Measurements from ENCODE around the gene KLF7.
"Not testable (repeated sequence)": the region's sequence is repeated elsewhere in the genome, so short reads cannot be mapped to it uniquely, and the experiment has no call there.

The KLF7 gene

DNA sequence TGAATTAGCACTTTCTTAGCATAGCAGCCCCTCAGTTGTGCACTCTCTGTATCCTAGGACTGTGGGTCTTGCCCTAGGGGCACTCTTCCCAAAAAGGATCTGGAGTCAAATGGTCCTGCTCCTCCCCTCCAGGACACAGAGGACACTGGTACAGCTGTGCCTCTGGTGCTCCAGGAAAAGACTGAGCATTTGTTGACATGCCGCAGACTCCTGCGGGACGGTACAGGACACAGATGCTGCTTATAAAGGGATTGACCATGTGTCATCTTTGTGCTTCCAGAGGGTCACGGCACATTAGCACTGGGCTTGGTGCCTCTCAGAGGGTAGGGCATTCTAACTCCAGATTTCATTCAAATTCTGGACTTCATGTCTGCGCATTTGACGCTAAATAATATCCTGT lies 110.5 kb downstream of the KLF7 start:
- DNase-seq (ENCODE audit: low read depth), result no peak

DNA sequence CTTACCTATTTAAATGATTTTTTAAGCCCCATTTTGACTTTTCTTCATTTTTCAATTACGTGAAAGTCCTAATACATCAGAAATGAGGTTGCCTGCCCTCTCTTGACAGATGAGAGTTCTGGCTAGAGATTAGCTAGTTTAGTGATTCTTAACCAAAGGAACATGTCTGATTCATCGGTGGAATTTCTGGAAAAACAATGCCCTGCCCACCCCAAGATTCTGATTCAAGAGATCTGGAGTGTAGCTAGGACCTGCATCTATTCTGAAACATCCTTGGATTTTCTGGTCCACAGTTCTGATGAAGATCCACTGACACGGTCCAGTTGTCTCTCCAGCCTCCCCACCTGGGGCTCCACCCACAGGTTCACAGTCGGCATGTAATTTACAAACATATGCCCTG lies 111.2 kb downstream of the KLF7 start:
- no peak for DNase-seq (ENCODE audit: low read depth)

DNA sequence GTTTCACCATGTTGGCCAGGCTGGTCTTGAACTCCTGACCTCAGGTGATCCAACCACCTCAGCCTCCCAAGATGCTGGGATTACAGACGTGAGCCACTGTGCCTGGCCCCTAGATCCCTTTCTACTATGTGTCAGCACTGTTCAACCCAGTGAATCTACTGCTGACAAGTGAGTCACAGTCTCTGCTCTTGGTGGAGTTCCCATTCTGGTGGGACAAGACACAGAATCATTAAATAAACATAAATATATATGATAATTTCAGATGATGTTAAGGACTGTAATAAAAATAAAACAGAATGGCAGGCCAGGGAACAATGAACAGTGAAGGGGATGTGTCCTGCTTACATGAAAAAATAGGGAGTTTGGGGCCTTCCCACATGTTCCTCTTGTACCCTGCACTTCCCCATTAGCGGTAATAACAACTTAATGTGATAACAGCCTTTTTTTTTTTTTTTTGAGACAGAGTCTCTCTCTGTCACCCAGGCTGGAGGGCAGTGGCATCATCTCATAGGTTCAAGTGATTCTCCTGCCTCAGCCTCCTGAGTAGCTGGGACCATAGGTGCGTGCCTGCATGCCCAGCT lies 114.3 kb downstream of the KLF7 start:
- no peak for DNase-seq (ENCODE audit: low read depth)

DNA sequence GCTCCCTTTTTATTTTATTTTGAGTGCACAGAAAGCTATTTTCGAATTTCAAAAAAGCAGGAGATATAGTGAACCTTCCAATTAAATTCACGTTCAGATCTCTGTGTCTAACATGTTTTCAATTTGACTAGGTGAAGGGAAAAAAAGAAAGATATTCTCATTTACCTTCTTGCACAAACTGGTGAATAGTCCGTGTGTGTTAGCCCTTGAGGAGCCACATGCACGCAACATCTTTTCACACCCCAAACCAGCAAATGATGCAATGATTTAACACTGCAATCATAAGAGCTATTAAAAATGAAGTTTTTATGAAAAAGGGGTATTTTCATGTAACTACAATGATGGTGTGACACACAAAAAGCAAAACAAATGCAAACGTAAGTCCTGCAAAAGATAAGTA lies 116.6 kb downstream of the KLF7 start:
- no peak for DNase-seq (ENCODE audit: low read depth)

DNA sequence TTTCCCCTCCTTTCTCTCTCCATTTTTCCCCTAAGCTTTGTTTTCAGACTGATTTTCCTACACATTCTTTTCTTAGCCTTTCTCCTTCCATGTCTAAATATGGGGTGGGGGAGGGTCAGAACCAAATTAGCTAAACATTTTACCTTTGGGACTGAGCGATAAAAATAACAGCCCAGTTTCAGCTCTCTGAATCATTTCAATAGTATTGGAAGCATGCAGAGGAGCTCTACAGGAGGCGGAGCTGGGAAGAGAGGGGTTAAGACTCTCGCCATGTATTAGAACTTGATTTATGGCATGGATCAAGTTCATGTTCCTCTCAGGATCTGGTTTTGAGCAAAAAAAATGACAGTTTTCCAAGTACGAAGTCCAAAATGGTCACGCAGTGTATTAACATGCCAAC lies 117.3 kb downstream of the KLF7 start:
- no peak for DNase-seq (ENCODE audit: low read depth)

DNA sequence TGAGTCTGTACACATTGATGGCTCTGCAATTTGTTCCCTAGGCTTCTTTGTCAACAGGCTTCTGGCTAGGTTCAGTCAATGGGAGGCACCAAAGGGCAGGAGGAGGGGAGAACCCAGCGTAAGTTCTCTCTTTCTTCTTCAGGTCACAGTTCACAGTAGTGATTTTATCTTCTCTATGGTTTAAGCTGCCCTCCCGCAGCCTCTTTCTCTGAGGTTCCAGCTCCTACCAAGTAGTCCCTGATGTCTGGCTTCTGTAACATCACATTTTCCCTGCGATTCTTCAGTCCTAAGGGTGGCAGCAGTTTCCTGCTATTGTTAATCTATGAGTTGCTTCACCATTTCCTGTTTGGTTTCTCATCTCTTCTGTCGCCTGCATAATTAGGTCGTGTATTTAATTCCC lies 119.0 kb downstream of the KLF7 start:
- DNase-seq (ENCODE audit: low read depth), result no peak

DNA sequence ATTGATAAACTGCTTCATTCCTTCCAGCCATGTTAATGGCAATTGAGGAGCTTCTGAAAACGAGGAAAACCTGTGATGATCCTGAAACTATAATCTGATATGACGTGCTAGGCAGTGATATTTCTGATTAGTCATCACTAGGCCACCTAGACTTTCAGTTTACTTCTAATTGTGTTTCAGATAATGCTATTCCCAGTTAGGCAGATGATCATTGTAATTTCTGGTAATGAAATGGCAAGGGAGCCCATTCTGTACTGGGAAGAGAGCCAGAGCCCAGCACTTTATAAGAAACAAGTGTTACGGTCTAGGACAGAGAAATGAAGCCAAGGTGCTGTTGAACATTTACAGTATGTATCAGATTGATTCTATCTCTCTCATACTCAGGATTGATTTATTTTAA lies 120.2 kb downstream of the KLF7 start:
- DNase-seq (ENCODE audit: low read depth), result no peak

DNA sequence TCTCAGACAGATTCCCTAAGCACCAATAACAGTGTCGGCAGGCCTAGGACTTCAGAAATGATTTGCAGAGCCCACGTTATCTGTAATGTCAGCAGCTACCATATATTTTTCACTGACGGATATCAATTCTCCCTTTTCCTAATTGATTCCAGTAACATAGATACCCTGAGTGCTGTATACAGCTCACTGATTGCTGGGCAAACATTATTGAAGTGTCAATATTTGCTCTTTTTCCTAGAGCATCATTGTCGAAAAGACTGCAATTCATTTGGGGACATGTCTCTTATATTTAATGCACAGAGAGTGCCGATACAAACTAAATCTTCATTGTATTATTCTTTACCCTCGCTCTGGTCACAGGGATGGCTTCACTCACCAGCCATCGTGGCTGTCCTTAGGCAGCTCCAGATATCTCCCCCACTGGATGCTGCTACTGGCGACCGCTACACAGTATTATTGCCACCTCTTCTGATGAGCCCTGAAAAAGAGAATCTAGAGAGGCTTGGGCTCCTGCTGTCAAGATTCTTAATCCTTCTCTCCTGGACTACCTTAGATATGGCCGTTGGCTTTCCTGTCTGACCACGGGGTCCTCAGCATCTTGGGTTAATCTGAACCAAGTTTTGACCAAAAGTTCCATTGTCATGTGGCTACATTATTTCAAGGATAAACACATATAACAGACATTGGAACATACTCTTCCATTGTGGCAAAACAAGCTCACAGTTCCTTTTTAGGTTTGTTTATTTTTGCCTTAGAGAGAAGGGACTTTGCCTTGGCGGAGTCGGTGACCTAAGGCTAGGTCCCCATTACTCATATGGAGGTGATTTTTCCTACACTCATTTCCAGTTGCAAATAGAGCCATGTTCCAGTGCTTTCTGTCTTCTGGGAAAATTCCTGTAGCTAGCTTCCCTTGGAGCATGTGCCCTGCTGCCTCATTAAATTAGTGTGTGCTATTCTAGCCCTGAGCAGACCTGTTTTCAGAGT lies 121.1 kb downstream of the KLF7 start:
- no peak for DNase-seq (ENCODE audit: low read depth)

DNA sequence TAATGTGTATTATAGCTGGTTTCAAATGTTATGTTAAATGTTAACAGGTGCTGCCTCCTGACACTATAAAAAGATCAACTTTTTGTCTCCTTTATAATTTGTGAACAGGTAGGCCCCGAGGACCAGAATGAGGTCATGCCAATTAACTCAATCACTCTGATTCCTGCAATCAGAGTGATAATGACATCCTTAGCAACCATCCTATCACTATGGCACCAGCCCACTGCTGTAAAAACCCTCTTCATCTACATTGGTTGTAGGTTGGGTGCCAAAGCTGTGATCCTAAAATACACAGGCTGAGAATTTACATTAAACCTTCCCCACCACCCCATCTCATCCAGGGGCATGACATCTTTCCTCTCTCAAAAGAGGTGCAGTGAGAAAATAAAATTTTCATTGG lies 122.9 kb downstream of the KLF7 start:
- no peak for DNase-seq (ENCODE audit: low read depth)

DNA sequence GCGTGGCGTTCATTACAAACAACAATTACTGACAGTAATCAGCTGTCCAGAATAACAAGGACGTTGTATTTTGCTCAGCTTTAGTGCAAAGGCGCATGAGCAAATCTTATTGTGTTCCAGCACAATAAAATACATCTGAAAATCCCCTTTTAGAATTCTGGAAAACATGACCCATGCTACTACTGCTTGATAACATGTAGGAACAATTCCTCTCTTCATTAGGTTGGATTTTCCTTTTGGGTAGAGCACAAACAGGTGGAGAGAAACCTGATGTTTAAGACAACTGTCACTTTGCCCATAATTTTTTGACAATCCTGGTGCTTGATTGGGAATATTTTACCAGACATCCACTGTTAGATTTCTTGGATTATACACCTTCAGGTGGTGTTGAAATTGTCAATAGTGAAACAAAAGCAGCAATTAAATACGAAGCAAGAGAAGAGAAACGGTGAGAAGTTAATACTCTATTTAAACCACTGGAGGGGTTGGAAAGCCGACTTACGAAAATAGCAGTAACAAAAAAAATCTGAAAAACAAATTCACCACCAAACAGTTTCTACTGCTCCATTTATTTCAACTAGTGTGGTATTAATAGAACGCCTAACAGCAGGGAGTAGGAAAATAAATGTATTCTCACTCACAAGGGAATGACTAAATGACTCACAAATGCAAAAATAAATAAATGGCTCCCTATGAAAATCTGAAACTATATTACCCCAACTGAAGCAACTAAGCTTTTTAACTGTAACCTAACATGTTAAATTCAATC lies 123.8 kb downstream of the KLF7 start:
- no peak for DNase-seq (ENCODE audit: low read depth)

DNA sequence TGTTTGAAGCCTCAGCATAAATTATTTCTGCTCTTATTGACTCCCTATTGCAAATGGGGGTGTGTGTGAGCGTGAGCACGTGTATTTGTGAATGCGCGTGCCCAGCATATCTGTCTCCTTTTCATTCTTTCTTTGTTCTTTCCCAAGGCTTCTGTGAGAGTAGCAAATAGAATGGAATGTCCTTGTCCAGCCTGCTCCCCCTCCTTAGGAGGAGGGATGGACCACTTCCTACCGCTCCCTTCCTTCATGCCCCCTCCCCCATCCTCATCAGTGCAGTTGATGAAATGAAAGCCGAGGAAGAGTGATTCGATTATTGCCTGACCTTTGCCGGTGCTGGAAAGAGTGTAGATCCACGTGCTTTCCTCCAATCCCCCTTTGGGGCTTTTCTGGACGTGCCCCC lies 124.5 kb downstream of the KLF7 start:
- no peak for DNase-seq (ENCODE audit: low read depth)

DNA sequence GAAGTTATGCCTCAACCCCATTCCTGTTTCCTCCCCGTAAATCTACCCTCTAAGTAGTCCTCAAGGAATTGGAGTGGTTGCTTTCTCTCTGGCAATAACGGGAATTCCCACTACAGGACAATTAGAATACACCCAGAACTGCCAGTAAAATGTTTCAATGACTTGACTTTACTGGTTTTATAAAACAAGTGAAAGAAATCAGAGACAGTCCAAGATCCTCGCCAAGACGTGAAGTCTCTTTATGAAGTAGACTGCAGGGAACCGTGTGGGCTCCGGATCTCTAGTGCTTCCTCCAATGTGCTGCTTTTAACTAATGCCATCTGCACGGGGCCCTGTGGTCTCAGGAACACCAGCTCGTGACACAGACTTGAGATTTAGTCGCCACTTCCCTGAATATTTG lies 125.1 kb downstream of the KLF7 start:
- DNase-seq (ENCODE audit: low read depth), result no peak

DNA sequence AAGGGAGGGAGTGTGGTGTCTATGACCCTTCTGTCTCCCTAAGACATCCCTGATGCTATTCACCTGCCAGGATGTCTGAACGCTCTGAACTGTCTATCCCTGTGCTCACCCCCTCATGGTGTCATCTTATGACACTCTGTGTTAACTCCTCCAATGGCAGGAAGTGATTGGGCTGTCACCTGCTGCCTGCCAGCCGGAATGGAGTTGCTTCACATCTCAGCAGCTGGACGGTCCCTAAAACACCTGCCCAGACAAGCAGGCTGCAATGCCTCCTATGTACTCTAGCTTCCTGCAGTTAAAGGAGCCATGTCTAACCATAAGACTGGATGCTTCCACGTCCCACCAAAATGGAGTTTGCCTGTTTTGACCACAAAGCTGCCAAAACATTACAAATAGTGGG lies 126.5 kb downstream of the KLF7 start:
- DNase-seq (ENCODE audit: low read depth), result no peak

DNA sequence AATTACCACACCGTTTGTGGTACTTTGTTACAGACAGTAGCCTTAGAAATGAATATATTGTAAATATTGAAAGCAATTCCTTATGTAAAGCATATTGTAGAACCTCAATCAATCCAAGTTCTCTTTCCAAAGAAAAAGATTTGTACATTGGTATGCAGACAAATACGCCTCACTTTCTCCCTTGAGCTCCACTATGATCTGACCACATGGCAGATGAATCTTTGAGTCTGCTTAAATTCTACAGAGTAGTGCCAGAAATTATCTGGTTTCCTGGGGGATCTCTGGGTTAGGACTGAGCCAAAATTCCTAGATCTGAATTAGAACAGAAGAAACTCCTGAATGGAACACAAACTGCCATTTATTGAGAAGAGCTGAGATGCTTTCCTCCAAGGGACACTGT lies 127.4 kb downstream of the KLF7 start:
- DNase-seq (ENCODE audit: low read depth), result no peak

DNA sequence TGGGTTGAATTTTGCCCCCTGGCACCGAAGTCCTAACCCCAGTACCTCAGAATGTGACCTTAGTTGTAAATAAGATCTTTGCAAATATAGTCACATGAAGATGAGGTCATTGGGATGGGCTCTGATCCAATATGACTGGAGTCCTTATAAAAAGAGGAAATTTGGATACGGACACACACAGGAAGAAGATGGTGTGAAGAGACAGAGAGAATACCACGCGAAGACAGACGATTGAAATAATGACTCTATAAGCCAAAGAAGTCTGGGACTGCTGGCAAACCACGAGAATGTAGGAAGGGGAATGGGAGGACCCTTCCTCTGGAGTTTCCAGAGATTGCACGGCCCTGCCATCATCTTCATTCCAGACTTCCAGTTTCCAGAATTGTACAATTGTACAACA lies 127.9 kb downstream of the KLF7 start:
- no peak for DNase-seq (ENCODE audit: low read depth)

DNA sequence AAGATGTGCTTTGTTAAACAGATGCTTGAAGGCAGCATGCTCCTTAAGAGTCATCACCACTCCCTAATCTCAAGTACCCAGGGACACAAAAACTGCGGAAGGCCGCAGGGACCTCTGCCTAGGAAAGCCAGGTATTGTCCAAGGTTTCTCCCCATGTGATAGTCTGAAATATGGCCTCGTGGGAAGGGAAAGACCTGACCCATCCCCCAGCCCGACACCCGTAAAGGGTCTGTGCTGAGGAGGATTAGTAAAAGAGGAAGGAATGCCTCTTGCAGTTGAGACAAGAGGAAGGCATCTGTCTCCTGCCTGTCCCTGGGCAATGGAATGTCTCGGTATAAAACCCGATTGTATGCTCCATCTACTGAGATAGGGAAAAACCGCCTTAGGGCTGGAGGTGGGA lies 128.7 kb downstream of the KLF7 start:
- not testable (repeated sequence) for DNase-seq (ENCODE audit: low read depth)

DNA sequence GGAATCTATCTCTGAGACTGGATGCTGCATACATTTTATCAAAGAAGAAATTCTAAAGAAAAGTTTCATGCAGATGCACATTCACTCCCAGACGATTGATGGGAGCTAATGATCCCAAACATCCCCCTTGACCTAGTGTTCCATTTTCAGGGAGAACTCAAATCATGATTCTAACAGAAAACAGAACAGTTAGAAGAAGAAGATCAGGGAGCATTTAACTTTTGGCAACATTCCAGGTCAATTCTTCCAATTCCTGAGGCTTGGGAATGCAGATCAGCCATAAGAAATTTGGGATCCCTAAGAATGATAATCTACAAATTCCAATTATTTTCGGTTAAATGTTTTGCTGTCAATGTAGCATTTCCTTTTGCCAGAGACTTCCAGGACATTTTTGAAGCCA lies 129.9 kb downstream of the KLF7 start:
- no peak for DNase-seq (ENCODE audit: low read depth)

DNA sequence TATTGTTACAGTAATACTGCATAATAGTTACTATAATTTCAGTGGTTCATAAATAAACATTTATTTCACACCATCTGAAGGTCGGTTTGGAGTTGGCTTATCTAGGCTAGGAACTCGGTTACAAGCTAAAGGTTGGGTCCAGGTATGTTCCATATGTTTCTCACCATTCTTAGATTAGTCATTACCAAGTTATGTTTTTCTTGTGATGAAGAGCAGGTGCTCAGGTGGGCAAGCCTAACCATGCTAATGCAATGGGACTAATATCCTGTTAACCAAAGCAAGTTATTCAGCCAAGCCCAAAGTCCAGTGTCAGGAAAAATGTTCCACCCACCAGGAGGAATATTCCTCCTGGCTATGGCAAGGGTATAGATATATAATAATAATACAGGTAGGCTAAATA lies 133.3 kb downstream of the KLF7 start:
- DNase-seq (ENCODE audit: low read depth), result no peak

All from HS-27A (cell line).